Measurements from ENCODE around the gene DDX41.
"Not testable (repeated sequence)": the region's sequence is repeated elsewhere in the genome, so short reads cannot be mapped to it uniquely, and the experiment has no call there.

Gene DDX41

GRCh38 chr5:177516601-177517568, at the start of gene DDX41:
TSS of gene DDX41 (minus strand) at chr5:177516961. CDS start at chr5:177516945, 16 bp downstream.
- peak within 1 kb of the TSS; percentile 86 for H3K27ac ChIP-seq
- peak; percentile 93 for DNase-seq (ENCODE audit: low read depth, low spot score)

- no peak overlapping the region for H3K27ac ChIP-seq
- DNase-seq (ENCODE audit: low read depth, low spot score), result no peak
Observed at GRCh38 chr5:177565046-177565445, 48.3 kb upstream of the DDX41 start.

DNA sequence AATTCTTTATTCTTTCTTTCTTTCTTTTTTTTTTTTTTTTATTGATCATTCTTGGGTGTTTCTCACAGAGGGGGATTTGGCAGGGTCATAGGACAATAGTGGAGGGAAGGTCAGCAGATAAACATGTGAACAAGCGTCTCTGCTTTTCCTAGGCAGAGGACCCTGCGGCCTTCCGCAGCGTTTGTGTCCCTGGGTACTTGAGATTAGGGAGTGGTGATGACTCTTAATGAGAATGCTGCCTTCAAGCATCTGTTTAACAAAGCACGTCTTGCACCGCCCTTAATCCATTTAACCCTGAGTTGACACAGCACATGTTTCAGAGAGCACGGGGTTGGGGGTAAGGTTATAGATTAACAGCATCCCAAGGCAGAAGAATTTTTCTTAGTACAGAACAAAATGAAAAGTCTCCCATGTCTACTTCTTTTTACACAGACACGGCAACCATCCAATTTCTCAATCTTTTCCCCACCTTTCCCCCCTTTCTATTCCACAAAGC, 42.7 kb upstream of the DDX41 start:
- H3K27ac ChIP-seq, result peak overlapping the region; percentile 64

DNA sequence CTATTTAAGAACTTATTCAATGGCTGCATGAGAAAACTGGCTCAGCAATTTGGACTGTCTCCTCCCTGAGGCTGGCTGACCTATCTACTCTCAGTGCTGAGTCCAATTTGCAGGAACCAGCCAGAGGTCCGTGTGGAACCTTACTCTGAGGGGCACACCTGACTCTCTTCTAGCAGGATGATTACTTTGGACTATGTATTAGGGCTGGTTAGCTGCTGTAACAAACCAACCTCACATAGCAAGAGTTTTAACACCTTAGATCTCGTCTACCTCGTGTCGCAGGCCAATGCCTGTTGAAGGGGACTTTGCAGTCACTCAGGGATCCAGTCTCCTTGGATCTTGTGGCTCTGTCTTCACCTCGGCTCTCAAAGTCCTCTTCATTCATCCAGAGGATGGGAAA, 41.0 kb upstream of the DDX41 start:
- peak overlapping the region; percentile 43 for H3K27ac ChIP-seq
- DNase-seq (ENCODE audit: low read depth, low spot score), result no peak

More for the DNA sequence above, 42.7 kb upstream of the DDX41 start:
- not testable (repeated sequence) for DNase-seq (ENCODE audit: low read depth, low spot score)

DNA sequence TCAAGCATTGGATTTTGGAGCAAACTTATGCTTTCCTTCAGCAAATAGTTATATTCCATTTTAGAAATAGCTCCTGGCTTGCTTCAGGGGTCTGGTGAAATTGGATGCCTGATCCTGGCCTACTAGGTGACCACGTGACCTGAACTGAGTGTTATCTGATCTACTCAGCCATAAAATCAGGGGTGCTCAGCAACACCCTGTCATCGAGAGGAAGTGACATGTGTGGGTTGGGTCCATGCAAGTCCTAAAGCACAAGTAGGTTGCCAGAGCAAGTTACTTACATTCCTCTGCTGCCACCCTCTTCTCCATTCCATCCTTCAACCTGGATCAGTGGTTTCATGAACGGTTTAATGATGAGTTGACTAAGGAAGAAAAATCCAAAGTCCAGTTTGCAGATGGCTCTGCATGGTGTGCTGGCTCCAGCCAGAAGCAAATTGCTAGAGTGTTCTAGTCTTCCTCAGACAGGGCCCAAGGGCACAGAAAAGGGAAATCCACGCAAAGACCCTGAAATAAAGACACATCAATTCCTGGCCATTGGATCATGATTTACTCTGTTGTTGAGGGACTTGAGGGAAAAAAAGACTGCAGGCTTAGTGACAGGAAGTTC, 40.4 kb upstream of the DDX41 start:
- peak overlapping the region; percentile 43 for H3K27ac ChIP-seq
- no peak for DNase-seq (ENCODE audit: low read depth, low spot score)

DNA sequence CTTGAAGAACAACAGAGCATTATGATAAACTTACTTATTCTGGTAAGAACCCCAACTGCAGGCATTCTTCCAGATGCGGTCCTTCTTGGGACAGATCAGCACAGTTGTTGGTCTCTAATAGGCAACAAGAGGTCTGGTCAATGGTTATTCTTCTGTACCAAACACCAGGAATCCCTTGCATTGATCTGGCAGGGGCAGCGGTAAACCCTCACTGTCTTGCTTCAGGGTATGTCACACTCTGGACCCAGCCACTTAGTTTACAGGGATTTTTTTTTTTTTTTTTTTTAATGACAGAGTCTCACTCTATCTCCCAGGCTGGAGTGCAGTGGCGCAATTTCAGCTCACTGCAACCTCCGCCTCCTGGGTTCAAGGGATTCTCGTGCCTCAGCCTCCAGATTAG, 38.9 kb upstream of the DDX41 start:
- DNase-seq (ENCODE audit: low read depth, low spot score), result no peak
- H3K27ac ChIP-seq, result no peak overlapping the region

- DNase-seq (ENCODE audit: low read depth, low spot score), result no peak
- no peak overlapping the region for H3K27ac ChIP-seq
Observed at GRCh38 chr5:177555228-177555627, 38.5 kb upstream of the DDX41 start.

DNA sequence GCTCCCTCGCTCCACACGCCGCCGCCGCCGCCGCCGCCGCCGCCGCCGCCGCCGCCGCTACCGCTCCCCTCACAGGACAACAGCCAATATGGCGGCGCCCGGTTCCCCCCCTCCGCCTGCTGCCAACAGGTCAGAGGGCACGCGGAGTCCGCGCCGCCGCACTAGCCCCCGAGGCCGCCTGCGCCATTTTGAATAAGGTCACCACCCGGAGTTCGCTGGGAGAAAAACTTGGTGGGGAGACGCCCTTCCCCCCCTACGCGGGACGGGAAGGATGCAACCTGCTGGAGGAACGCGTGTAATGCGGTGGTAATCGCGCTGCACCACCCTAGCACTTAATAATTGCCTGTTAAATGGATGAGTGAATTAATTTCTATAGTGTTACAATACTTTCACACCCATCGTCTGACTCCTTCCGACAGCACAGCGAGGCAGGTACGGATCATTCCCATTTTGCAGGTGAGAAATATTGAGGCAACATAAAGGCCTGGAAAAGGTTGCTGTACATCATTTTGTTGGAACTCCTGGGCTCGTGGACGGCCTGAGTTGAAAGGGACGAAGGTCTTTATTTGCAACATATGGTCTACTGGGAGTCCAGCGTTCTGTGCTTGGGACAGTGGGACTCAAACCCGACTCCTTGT, 37.8 kb upstream of the DDX41 start, which contains the start of gene FAM193B:
Gene FAM193B, minus strand, starts transcription at position 90 of the 638 bp plus-strand sequence. CDS start 105 bp downstream, outside the sequence.
- H3K27ac ChIP-seq, result peak within 1 kb of the TSS; percentile 75
- no peak for DNase-seq (ENCODE audit: low read depth, low spot score)

GRCh38 chr5:177553671-177554429, 37.1 kb upstream of the DDX41 start:
- DNase-seq (ENCODE audit: low read depth, low spot score), result no peak
- H3K27ac ChIP-seq, result peak overlapping the region; percentile 75

- H3K27ac ChIP-seq, result peak overlapping the region; percentile 75
- no peak for DNase-seq (ENCODE audit: low read depth, low spot score)
Observed at GRCh38 chr5:177552839-177553455, 36.2 kb upstream of the DDX41 start.

DNA sequence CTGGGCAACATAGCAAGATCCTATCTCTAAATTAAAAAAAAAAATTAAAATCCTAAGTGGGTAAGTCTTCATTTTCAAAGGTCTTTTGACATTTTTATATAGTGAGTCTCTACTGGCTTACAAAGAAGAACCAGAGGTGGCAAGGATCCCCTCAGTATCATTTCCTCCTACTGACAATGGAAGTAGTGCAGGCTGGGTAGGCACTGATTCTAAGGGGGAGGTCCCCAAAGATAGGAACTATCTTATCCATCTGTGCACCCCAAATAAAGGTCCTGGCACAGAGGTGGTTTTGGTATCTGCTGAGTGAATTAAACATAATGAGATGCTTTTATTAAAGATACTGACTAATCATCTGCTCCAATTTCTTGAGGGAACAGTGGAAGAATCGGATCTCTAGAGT, 33.4 kb upstream of the DDX41 start:
- H3K27ac ChIP-seq, result no peak overlapping the region
- DNase-seq (ENCODE audit: low read depth, low spot score), result no peak

DNA sequence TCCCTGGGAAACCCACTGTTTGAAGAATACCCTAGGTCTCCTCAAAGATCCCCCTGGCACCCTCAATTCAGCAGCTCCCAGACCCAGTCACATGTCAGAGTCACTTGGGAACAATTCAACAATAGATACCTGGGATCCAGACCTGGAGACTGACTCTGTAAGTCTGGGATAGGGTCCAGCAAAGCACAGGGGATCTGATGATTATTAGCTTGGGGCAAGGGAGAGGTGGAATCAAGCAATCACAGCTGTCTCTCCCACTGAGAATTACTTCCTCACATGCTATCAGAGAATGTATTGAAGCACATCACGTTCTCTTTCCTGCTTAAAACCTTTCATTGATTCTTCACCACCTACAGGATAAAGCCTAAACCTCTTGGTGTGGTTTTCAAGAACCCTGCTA, 31.7 kb upstream of the DDX41 start:
- no peak for DNase-seq (ENCODE audit: low read depth, low spot score)
- H3K27ac ChIP-seq, result peak overlapping the region; percentile 94

DNA sequence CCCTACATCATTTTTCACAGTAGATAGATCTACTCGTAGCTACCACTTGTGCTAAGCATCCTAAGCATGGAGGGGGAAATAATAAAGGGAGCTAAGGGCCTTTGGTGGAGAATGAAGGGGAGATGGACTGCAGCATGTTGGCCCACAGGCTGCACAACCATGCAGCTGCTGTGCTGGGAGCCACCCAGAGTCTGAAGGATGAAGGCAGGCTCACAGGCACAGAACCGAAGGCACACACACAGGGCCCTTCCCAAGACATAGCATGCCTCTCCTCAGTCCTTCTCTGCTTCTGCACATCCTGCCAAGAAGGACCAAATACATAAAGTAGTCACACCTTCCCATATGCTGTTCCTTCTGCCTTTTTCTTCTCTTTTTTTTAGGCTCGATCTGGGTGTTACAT, 31.0 kb upstream of the DDX41 start:
- DNase-seq (ENCODE audit: low read depth, low spot score), result no peak
- H3K27ac ChIP-seq, result peak overlapping the region; percentile 94

DNA sequence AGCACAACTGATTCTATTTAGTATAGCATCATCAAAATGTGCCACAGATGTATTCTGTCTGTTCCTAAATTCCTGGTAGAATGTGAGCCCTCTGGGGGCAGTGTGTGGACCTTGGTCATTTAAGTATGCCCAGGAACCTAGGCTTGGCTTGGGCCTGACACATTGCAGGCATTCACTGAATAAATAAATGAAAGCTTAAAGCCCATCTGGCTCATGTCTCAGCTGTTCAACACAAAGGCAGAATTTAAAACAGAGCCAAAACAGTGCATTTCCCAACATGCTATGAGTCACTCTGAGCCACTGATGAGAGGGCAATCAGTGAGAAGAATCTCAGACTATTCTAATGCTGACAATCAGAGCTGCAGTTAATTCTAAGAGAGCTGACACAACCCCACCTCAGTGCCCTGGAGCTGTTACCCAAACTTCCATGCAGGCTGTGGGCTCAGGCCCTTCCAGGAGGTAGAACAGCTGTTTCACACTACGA, 29.5 kb upstream of the DDX41 start:
- peak; percentile 93 for DNase-seq (ENCODE audit: low read depth, low spot score)
- peak overlapping the region; percentile 94 for H3K27ac ChIP-seq

- DNase-seq (ENCODE audit: low read depth, low spot score), result no peak
- H3K27ac ChIP-seq, result peak overlapping the region; percentile 94
Observed at GRCh38 chr5:177545487-177546257, 28.9 kb upstream of the DDX41 start.

GRCh38 chr5:177542816-177543465, 26.2 kb upstream of the DDX41 start:
- no peak for DNase-seq (ENCODE audit: low read depth, low spot score)
- H3K27ac ChIP-seq, result no peak overlapping the region

- H3K27ac ChIP-seq, result peak overlapping the region; percentile 57
- DNase-seq (ENCODE audit: low read depth, low spot score), result peak; percentile 88
Observed at GRCh38 chr5:177540438-177540837, 23.7 kb upstream of the DDX41 start.

GRCh38 chr5:177539411-177539810, 22.6 kb upstream of the DDX41 start:
- H3K27ac ChIP-seq, result peak overlapping the region; percentile 57

More at GRCh38 chr5:177539411-177539810, 22.6 kb upstream of the DDX41 start:
- no peak for DNase-seq (ENCODE audit: low read depth, low spot score)
